Measurements from ENCODE around the gene HSP90AB1.

Gene HSP90AB1

GRCh38 chr6:44257025-44257752 lies 10.3 kb downstream of the HSP90AB1 start, which contains the start of gene SLC35B2 (continued):
- peak; percentile 43; the same call in 1 of the 2 replicates for TF ChIP-seq GLI4 (tag by site-specific recombination; IDR thresholded peaks at IDR 0.05)
- peak; percentile 80 for TF ChIP-seq ZNF639 (tag by site-specific recombination; IDR thresholded peaks at IDR 0.05)
- TF ChIP-seq ZNF600 (tag by site-specific recombination; IDR thresholded peaks at IDR 0.05) = peak; percentile 79
- no peak for TF ChIP-seq IKZF3 (tag by site-specific recombination; IDR thresholded peaks at IDR 0.05)
- no peak for TF ChIP-seq ZNF10 (tag by site-specific recombination; IDR thresholded peaks at IDR 0.05)
- TF ChIP-seq ZNF335 (tag by site-specific recombination; conservative IDR thresholded peaks at IDR 0.05) = peak; percentile 69; the same call in 1 of the 2 replicates
- peak; percentile 41; the same call in 1 of the 2 replicates for TF ChIP-seq PBX3 (CRISPR knock-in tag; IDR thresholded peaks at IDR 0.05)
- TF ChIP-seq OVOL3 (tag by site-specific recombination; IDR thresholded peaks at IDR 0.05) = 0 out of 2 replicates have a peak, but pooled peaks have one; percentile 10
- TF ChIP-seq BCL11A (tag by site-specific recombination; IDR thresholded peaks at IDR 0.05; ENCODE audit: low read depth) = no peak
- peak; percentile 37 for TF ChIP-seq ZNF423 (tag by site-specific recombination; IDR thresholded peaks at IDR 0.05)
- peak; percentile 56; the same call in 1 of the 2 replicates for TF ChIP-seq ZNF76 (tag by site-specific recombination; IDR thresholded peaks at IDR 0.05; ENCODE audit: borderline replicate concordance, low read depth)
- peak; percentile 60; the same call in 1 of the 2 replicates for TF ChIP-seq ZNF561 (tag by site-specific recombination; IDR thresholded peaks at IDR 0.05; ENCODE audit: borderline replicate concordance)
- no peak for TF ChIP-seq ZNF701 (tag by site-specific recombination; IDR thresholded peaks at IDR 0.05)
- no peak for TF ChIP-seq ZNF560 (tag by site-specific recombination; IDR thresholded peaks at IDR 0.05; ENCODE audit: borderline replicate concordance)
- TF ChIP-seq KLF1 (tag by site-specific recombination; IDR thresholded peaks at IDR 0.05) = peak; percentile 96
- TF ChIP-seq ZNF571 (tag by site-specific recombination; IDR thresholded peaks at IDR 0.05) = no peak
- peak; percentile 79 for TF ChIP-seq ZNF610 (tag by site-specific recombination; IDR thresholded peaks at IDR 0.05; ENCODE audit: borderline replicate concordance)
- no peak for TF ChIP-seq ZNF664 (tag by site-specific recombination; IDR thresholded peaks at IDR 0.05)
- peak; percentile 62 for TF ChIP-seq ZBTB48 (tag by site-specific recombination; IDR thresholded peaks at IDR 0.05)
- TF ChIP-seq ZBTB10 (tag by site-specific recombination; IDR thresholded peaks at IDR 0.05) = peak; percentile 95
- peak; percentile 47; the same call in 1 of the 2 replicates for TF ChIP-seq YY2 (tag by site-specific recombination; IDR thresholded peaks at IDR 0.05)
- no peak for TF ChIP-seq ZBTB6 (tag by site-specific recombination; IDR thresholded peaks at IDR 0.05)
- peak; percentile 80 for TF ChIP-seq ZFHX2 (tag by site-specific recombination; conservative IDR thresholded peaks at IDR 0.05)
- TF ChIP-seq ZFP41 (tag by site-specific recombination; IDR thresholded peaks at IDR 0.05; ENCODE audit: borderline replicate concordance) = no peak
- TF ChIP-seq ZNF623 (tag by site-specific recombination; IDR thresholded peaks at IDR 0.05) = 0 out of 2 replicates have a peak, but pooled peaks have one; percentile 29
- peak; percentile 72 for TF ChIP-seq ZBTB20 (tag by site-specific recombination; IDR thresholded peaks at IDR 0.05)
- TF ChIP-seq ZFP69B (tag by site-specific recombination; IDR thresholded peaks at IDR 0.05) = peak; percentile 71
- TF ChIP-seq ZBTB11 (tag by site-specific recombination; conservative IDR thresholded peaks at IDR 0.05; ENCODE audit: low read depth) = peak; percentile 43; the same call in 1 of the 2 replicates
- peak; percentile 58; the same call in 1 of the 2 replicates for TF ChIP-seq ZSCAN18 (tag by site-specific recombination; IDR thresholded peaks at IDR 0.05)
